ENCODE data around the gene STIM1. TPM values are rescaled to one million over a fixed set of nuclear protein-coding genes. Genes with fewer than 3 reads are reported as not detected.

STIM1 gene
- total RNA-seq, 1 experiment from 2014 or later = 55.1 TPM

DNA sequence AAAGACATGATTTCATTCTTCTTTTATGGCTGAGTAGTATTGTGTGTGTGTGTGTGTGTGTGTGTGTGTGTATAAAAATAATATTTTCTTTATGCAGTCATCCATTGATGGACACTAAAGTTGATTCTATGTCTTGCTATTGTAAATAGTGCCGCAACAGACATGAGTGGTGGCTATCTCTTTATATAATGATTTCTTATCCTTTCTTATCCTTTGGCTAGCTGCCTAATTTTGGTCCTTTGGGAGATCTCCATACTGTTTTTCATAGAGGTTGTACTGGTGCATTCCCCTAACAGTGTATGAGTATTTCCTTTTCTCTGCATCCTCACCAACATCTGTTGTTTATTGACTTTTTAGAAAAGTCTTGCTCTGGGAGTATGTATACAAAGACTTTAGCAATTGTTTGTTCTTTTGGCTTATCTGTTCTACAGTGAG is 107.0 kb downstream of the STIM1 start:
- no peaks in the 10 kb centered on the region for H3K27me3 Mint-ChIP-seq (ENCODE audit: insufficient read depth, unreplicated experiment)
- no TSS peak for BruUV-seq (replicated peaks)
- no peak overlapping the region for H3K27ac Mint-ChIP-seq (ENCODE audit: unreplicated experiment)
- Histone ChIP-seq H3K9me3 (no peaks in the 10 kb centered on the region), H3K4me1 (peaks cover 6% of the 10 kb centered on the region; the same call in 1 of the 2 replicates), H3K27me3 (replicated peaks; ENCODE audit: control insufficient read depth, insufficient read depth, low read length) (no peaks in the 10 kb centered on the region), H3K4me3 (ENCODE audit: low read depth, low read length) (no peak overlapping the region), H3K36me3 (ENCODE audit: control insufficient read depth, insufficient read depth, low read length) (no peaks in the 10 kb centered on the region)
- peaks cover 29% of the 10 kb centered on the region for H3K4me1 Mint-ChIP-seq (ENCODE audit: low read depth, unreplicated experiment)
- DNase-seq = no peak
- H3K36me3 Mint-ChIP-seq (ENCODE audit: insufficient read depth, unreplicated experiment) = no peaks in the 10 kb centered on the region
- no peak for TF ChIP-seq CTCF (IDR thresholded peaks at IDR 0.05; ENCODE audit: insufficient read depth in 1 of 2, low read depth in 1 of 2, low read length in 1 of 2, severe bottlenecking in 1 of 2, unreplicated experiment in 1 of 2)
- intact Hi-C loops (cut with micrococcal nuclease; ENCODE audit: unreplicated experiment) = no loop called here
- H3K4me3 Mint-ChIP-seq (ENCODE audit: unreplicated experiment) = no peak overlapping the region
- CTCF ChIA-PET = interaction anchor here (4.9 kb wide), 1 partner anchor 108 kb away, joined by 34 read pairs; the partner anchor contains the start of gene STIM1
- POLR2A ChIA-PET = no interaction called here
- no peaks in the 10 kb centered on the region for H3K9me3 Mint-ChIP-seq (ENCODE audit: unreplicated experiment)

- Mint-ChIP-seq H3K9me3 (ENCODE audit: unreplicated experiment) (no peaks in the 10 kb centered on the region), H3K4me3 (ENCODE audit: unreplicated experiment) (no peak overlapping the region), H3K4me1 (ENCODE audit: low read depth, unreplicated experiment) (peaks cover 26% of the 10 kb centered on the region), H3K36me3 (ENCODE audit: insufficient read depth, unreplicated experiment) (no peaks in the 10 kb centered on the region), H3K27ac (ENCODE audit: unreplicated experiment) (peak overlapping the region; percentile 53), H3K27me3 (ENCODE audit: insufficient read depth, unreplicated experiment) (no peaks in the 10 kb centered on the region)
- TF ChIP-seq CTCF (IDR thresholded peaks at IDR 0.05; ENCODE audit: insufficient read depth in 1 of 2, low read depth in 1 of 2, low read length in 1 of 2, severe bottlenecking in 1 of 2, unreplicated experiment in 1 of 2) = no peak
- H3K9me3 ChIP-seq = no peaks in the 10 kb centered on the region
- no peaks in the 10 kb centered on the region for H3K36me3 ChIP-seq (ENCODE audit: control insufficient read depth, insufficient read depth, low read length)
- no TSS peak for BruUV-seq (replicated peaks)
- H3K27me3 ChIP-seq (replicated peaks; ENCODE audit: control insufficient read depth, insufficient read depth, low read length) = no peaks in the 10 kb centered on the region
- H3K4me3 ChIP-seq (ENCODE audit: low read depth, low read length) = no peak overlapping the region
- H3K4me1 ChIP-seq = peaks cover 6% of the 10 kb centered on the region; the same call in 1 of the 2 replicates
- DNase-seq = no peak
- intact Hi-C loops (cut with micrococcal nuclease; ENCODE audit: unreplicated experiment) = no loop called here
- POLR2A ChIA-PET = no interaction called here
- CTCF ChIA-PET = interaction anchor here (0.7 kb wide), 1 partner anchor 21 kb away, joined by 5 read pairs; no protein-coding TSS in a partner anchor
Measured at GRCh38 chr11:3964056-3964455, 108.6 kb downstream of the STIM1 start.

GRCh38 chr11:3964935-3965604 is 109.6 kb downstream of the STIM1 start:
- POLR2A ChIA-PET = no interaction called here
- DNase-seq = no peak
- no peak for TF ChIP-seq CTCF (IDR thresholded peaks at IDR 0.05; ENCODE audit: insufficient read depth in 1 of 2, low read depth in 1 of 2, low read length in 1 of 2, severe bottlenecking in 1 of 2, unreplicated experiment in 1 of 2)
- Mint-ChIP-seq H3K4me3 (ENCODE audit: unreplicated experiment) (no peak overlapping the region), H3K27me3 (ENCODE audit: insufficient read depth, unreplicated experiment) (no peaks in the 10 kb centered on the region), H3K27ac (ENCODE audit: unreplicated experiment) (no peak overlapping the region), H3K9me3 (ENCODE audit: unreplicated experiment) (no peaks in the 10 kb centered on the region), H3K4me1 (ENCODE audit: low read depth, unreplicated experiment) (peaks cover 20% of the 10 kb centered on the region), H3K36me3 (ENCODE audit: insufficient read depth, unreplicated experiment) (peaks cover 9% of the 10 kb centered on the region)
- Histone ChIP-seq H3K27me3 (replicated peaks; ENCODE audit: control insufficient read depth, insufficient read depth, low read length) (no peaks in the 10 kb centered on the region), H3K4me1 (peaks cover 3% of the 10 kb centered on the region; the same call in 1 of the 2 replicates), H3K9me3 (no peaks in the 10 kb centered on the region), H3K4me3 (ENCODE audit: low read depth, low read length) (no peak overlapping the region), H3K36me3 (ENCODE audit: control insufficient read depth, insufficient read depth, low read length) (no peaks in the 10 kb centered on the region)
- CTCF ChIA-PET = no interaction called here
- intact Hi-C loops (cut with micrococcal nuclease; ENCODE audit: unreplicated experiment) = no loop called here
- BruUV-seq (replicated peaks) = no TSS peak

Data from Caco-2 (cell line).